PFSK-1 (cell line): ENCODE data around the gene MPC2.
A peak's percentile ranks its signal among the peaks of the same experiment; 100 is the strongest.

Experiments
- FOXP2 ChIP-seq: optimal IDR thresholded peaks from 2 replicates; pipeline ENCODE3; 2011; ENCODE audit warnings: borderline replicate concordance, control low read depth, inconsistent platforms; ENCODE audit not compliant: insufficient read depth; ENCODE audit errors: extremely low read length, extremely low read depth
- POLR2AphosphoS5 ChIP-seq: IDR thresholded peaks from 2 replicates; pipeline ENCODE4 v1.6.1; 2012; ENCODE audit warnings: low read depth, mild to moderate bottlenecking, control low read depth, low read length, moderate library complexity
- SIN3A ChIP-seq: IDR thresholded peaks from 2 replicates; pipeline ENCODE4 v1.6.1; 2012; ENCODE audit warnings: mild to moderate bottlenecking, low read length, moderate library complexity, borderline replicate concordance; ENCODE audit not compliant: insufficient read depth
- TAF1 ChIP-seq: IDR thresholded peaks from 2 replicates; pipeline ENCODE4 v1.6.1; 2012; ENCODE audit warnings: low read length, control low read depth, borderline replicate concordance; ENCODE audit not compliant: insufficient read depth
- TF ChIP-seq, protein P1 (sequence below), 2 experiments: IDR thresholded peaks; 2 replicates each; pipeline versions ENCODE4 v1.6.1 to v1.8.0; 2011 to 2012; ENCODE audit warnings: low read depth in 2 of 2, low read length in 2 of 2, control low read depth in 1 of 2, inconsistent platforms in 1 of 2, mild to moderate bottlenecking in 1 of 2, moderate library complexity in 1 of 2; ENCODE audit not compliant: insufficient read depth in 1 of 2

The MPC2 gene

DNA sequence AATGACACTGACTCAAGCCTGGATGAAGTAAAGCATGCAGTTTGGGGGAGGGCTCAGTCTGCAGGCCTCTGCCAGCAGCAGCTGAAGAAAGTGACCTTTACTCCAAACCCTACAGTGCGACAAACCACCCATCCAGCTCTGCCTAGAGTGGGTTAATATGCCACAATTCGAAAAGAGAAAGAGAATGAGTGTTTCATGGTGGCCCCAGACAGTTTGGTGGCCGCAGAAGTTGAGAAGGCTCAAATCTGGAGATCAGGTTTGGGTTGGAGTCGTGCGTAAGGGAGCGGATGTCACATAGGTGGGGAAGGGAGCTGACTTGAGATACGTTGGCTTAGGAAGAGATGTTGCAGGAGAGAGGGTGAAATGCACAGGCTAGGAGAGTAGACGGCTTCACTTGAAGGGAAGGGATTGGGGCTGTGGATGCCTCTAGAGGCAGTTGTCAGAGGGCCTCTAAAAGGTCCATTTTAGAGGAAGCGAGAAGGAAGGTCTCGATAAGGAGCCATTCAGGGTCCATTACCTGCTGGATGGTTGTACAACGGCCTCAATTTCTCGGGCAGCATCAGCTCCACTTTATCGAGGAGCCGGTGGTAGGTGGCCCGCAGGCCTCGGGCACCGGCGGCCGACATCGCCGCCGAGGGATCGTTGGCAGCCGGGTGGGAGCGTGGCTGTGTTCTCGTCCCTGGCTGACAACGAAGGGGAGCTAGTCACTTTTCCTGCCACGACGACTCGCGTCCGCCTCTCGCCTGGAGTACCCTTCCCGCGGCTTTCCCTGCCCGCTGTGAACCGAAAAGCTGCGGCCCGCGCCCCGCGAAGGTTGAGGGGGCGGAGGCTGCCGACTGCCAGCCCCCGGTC is 1.4 kb downstream of the MPC2 start:
- TF ChIP-seq SIN3A (peak; percentile 21; the same call in 1 of the 2 replicates), FOXP2 (no peak), TAF1 (peak; percentile 43; the same call in 1 of the 2 replicates), POLR2AphosphoS5 (no peak)
- TF ChIP-seq, protein P1, sequence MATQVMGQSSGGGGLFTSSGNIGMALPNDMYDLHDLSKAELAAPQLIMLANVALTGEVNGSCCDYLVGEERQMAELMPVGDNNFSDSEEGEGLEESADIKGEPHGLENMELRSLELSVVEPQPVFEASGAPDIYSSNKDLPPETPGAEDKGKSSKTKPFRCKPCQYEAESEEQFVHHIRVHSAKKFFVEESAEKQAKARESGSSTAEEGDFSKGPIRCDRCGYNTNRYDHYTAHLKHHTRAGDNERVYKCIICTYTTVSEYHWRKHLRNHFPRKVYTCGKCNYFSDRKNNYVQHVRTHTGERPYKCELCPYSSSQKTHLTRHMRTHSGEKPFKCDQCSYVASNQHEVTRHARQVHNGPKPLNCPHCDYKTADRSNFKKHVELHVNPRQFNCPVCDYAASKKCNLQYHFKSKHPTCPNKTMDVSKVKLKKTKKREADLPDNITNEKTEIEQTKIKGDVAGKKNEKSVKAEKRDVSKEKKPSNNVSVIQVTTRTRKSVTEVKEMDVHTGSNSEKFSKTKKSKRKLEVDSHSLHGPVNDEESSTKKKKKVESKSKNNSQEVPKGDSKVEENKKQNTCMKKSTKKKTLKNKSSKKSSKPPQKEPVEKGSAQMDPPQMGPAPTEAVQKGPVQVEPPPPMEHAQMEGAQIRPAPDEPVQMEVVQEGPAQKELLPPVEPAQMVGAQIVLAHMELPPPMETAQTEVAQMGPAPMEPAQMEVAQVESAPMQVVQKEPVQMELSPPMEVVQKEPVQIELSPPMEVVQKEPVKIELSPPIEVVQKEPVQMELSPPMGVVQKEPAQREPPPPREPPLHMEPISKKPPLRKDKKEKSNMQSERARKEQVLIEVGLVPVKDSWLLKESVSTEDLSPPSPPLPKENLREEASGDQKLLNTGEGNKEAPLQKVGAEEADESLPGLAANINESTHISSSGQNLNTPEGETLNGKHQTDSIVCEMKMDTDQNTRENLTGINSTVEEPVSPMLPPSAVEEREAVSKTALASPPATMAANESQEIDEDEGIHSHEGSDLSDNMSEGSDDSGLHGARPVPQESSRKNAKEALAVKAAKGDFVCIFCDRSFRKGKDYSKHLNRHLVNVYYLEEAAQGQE (IDR thresholded peaks at IDR 0.05; ENCODE audit: insufficient read depth in 1 of 2, low read depth in 2 of 2, low read length in 2 of 2), result no peak

DNA sequence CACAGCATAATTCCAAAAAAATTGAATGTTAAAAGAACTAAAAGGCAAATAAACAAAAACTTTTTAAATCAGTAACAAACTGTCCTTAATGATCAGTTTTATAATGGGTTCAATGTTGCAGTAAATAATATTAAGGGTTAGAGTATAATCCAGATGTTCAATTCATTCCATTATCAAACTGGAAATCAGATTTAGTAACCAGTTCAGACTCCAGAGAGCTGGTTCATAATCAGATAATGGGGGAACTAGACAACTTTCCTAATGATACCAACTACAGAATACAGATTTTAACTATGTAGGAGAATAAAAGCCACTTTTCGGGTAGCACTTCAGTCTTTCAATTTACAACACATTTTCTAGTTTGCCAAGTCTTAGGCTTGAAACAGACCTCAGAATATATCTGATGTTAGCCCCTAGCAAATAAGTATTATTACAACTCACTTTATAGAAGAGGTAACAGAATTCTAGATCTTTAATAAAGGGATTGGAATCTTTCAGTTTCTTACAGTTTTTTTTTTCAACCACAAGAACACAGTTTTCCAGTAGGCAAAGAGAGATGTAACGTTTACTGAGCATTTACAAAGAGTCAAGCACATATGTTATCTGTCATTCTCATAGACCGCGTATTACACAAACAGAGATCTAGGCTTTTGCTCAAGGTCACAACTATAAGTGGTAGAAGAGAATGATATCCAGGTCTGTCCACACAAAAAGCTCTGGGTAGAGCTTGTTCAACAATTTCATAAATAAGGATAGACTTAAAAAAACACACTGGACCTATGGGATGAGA is 2.3 kb downstream of the MPC2 start:
- TF ChIP-seq POLR2AphosphoS5, result no peak
- TF ChIP-seq FOXP2, result no peak
- TF ChIP-seq SIN3A, result no peak
- TF ChIP-seq, protein P1 (IDR thresholded peaks at IDR 0.05; ENCODE audit: insufficient read depth in 1 of 2, low read depth in 2 of 2, low read length in 2 of 2), result no peak
- TF ChIP-seq TAF1, result no peak

- TF ChIP-seq FOXP2 (no peak), POLR2AphosphoS5 (no peak), SIN3A (no peak), TAF1 (no peak)
- TF ChIP-seq, protein P1 (IDR thresholded peaks at IDR 0.05; ENCODE audit: insufficient read depth in 1 of 2, low read depth in 2 of 2, low read length in 2 of 2), result no peak
Measured at GRCh38 chr1:167933788-167934187, 3.1 kb downstream of the MPC2 start.

DNA sequence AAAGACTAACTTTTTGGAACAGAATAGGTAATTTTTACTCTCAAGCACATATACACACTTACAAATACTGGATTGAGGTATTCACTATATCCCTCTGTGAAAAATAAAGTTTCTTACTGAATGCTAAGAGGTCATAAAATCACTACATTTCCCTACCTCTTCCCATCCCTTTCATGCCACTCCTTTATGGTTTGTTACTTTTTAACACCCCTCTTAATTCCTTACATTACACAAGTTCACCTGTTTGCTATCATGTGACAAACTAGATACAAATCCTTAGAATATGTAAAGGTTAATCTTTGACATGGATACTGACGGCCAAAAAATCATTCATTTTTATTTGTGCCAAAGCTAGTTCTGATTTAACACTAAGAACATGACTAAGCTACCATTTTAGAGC is 7.1 kb downstream of the MPC2 start:
- TF ChIP-seq SIN3A (no peak), TAF1 (no peak), FOXP2 (no peak), POLR2AphosphoS5 (no peak)
- TF ChIP-seq, protein P1 (IDR thresholded peaks at IDR 0.05; ENCODE audit: insufficient read depth in 1 of 2, low read depth in 2 of 2, low read length in 2 of 2), result no peak
